Activated CD8-positive, alpha-beta T cell treated with anti-CD3 and anti-CD28 coated beads for 36 hours (primary cell): Measurements from ENCODE around the gene PARS2. TPM values are rescaled to one million over a fixed set of nuclear protein-coding genes. Genes with fewer than 3 reads are reported as not detected.

Experiments used
- ATAC-seq: fragments of 200-7000 bp; cut with Tn5 transposase; one replicate; pipeline ENCODE4 v1.10.0; 2021; ENCODE audit warnings: mild to moderate bottlenecking, moderate library complexity
- CTCF ChIA-PET: fragments of 350-600 bp; sonication (Branson Sonifier 250); formaldehyde crosslinking; loops from one replicate; lab custom pipeline; 2021; ENCODE audit warnings: antibody characterized with exemption; lab: Charles Lee
- POLR2A ChIA-PET: fragments of 350-600 bp; sonication (Branson Sonifier 250); formaldehyde crosslinking; loops from one replicate; lab custom pipeline; 2021; ENCODE audit warnings: antibody characterized with exemption; lab: Charles Lee
- DNase-seq: peaks from one replicate; pipeline ENCODE4 v3.0.0-alpha.2; 2020
- H3K27ac Mint-ChIP-seq: one replicate; pipeline ENCODE4 v1.8.0; 2021; ENCODE audit warnings: mild to moderate bottlenecking, mixed read lengths
- H3K27me3 Mint-ChIP-seq: one replicate; pipeline ENCODE4 v1.8.0; 2021; ENCODE audit warnings: mixed read lengths
- H3K36me3 Mint-ChIP-seq: one replicate; pipeline ENCODE4 v1.8.0; 2021; ENCODE audit warnings: low read depth, mixed read lengths
- H3K4me1 Mint-ChIP-seq: one replicate; pipeline ENCODE4 v1.8.0; 2021; ENCODE audit warnings: low read depth, mixed read lengths
- H3K4me3 Mint-ChIP-seq: one replicate; pipeline ENCODE4 v1.8.0; 2021; ENCODE audit warnings: mild to moderate bottlenecking, moderate library complexity, mixed read lengths
- H3K9me3 Mint-ChIP-seq: one replicate; pipeline ENCODE4 v1.8.0; 2021; ENCODE audit warnings: mixed read lengths
- CTCF ChIP-seq: fragments of 200-600 bp; IDR thresholded peaks from one replicate; pipeline ENCODE4 v1.8.0; 2022; ENCODE audit warnings: antibody characterized with exemption, mild to moderate bottlenecking
- intact Hi-C: fragments of 100-400 bp; cut with micrococcal nuclease; formaldehyde crosslinking; loops from one replicate; pipeline ENCODE4 v1.10.0; 2022
- total RNA-seq, 2 experiments: library from RNA; stranded (reverse); gene quantifications; one replicate each; pipeline ENCODE4 v1.2.3, GENCODE V29; 2021

The PARS2 gene
- total RNA-seq, 2 experiments from 2014 or later = 6.0 to 6.7 TPM

- no peak for ATAC-seq
- no peak overlapping the region for H3K4me3 Mint-ChIP-seq
- no peak for DNase-seq
- H3K4me1 Mint-ChIP-seq = peaks cover 14% of the 10 kb centered on the region
- intact Hi-C loops = no loop called here
- H3K36me3 Mint-ChIP-seq = peaks cover 19% of the 10 kb centered on the region
- no peak for TF ChIP-seq CTCF
- no peaks in the 10 kb centered on the region for H3K27me3 Mint-ChIP-seq
- H3K9me3 Mint-ChIP-seq = no peaks in the 10 kb centered on the region
- POLR2A ChIA-PET = no interaction called here
- no peak overlapping the region for H3K27ac Mint-ChIP-seq
- CTCF ChIA-PET = no interaction called here
These were observed 5.5 kb downstream of the PARS2 start for GRCh38 chr1:54758678-54759348.

- no peaks in the 10 kb centered on the region for H3K9me3 Mint-ChIP-seq
- peaks cover 17% of the 10 kb centered on the region for H3K36me3 Mint-ChIP-seq
- ChIA-PET POLR2A (no interaction called here), CTCF (no interaction called here)
- H3K27me3 Mint-ChIP-seq = no peaks in the 10 kb centered on the region
- peaks cover 9% of the 10 kb centered on the region for H3K4me1 Mint-ChIP-seq
- H3K27ac Mint-ChIP-seq = no peak overlapping the region
- no peak for TF ChIP-seq CTCF
- DNase-seq = no peak
- ATAC-seq = no peak
- H3K4me3 Mint-ChIP-seq = no peak overlapping the region
- intact Hi-C loops = no loop called here
These were observed 6.5 kb downstream of the PARS2 start for GRCh38 chr1:54757833-54758232.

GRCh38 chr1:54754486-54755285, 9.6 kb downstream of the PARS2 start:
- no peaks in the 10 kb centered on the region for H3K4me1 Mint-ChIP-seq
- CTCF ChIA-PET = no interaction called here

GRCh38 chr1:54754045-54754444, 10.3 kb downstream of the PARS2 start:
- ChIA-PET POLR2A (no interaction called here), CTCF (no interaction called here)
- H3K27me3 Mint-ChIP-seq = no peaks in the 10 kb centered on the region
- no peak for TF ChIP-seq CTCF
- no peak overlapping the region for H3K27ac Mint-ChIP-seq
- H3K4me1 Mint-ChIP-seq = no peaks in the 10 kb centered on the region
- H3K9me3 Mint-ChIP-seq = no peaks in the 10 kb centered on the region
- intact Hi-C loops = no loop called here
- no peak overlapping the region for H3K4me3 Mint-ChIP-seq
- ATAC-seq (no peak), DNase-seq (no peak)
- H3K36me3 Mint-ChIP-seq = peaks cover 14% of the 10 kb centered on the region

More at GRCh38 chr1:54754486-54755285, 9.6 kb downstream of the PARS2 start:
- Mint-ChIP-seq H3K36me3 (peaks cover 16% of the 10 kb centered on the region), H3K27me3 (no peaks in the 10 kb centered on the region), H3K9me3 (no peaks in the 10 kb centered on the region), H3K4me3 (no peak overlapping the region), H3K27ac (no peak overlapping the region)
- DNase-seq (no peak), ATAC-seq (no peak)
- POLR2A ChIA-PET = no interaction called here
- intact Hi-C loops = no loop called here
- TF ChIP-seq CTCF = no peak

- Mint-ChIP-seq H3K36me3 (peaks cover 2% of the 10 kb centered on the region), H3K27me3 (no peaks in the 10 kb centered on the region), H3K4me3 (no peak overlapping the region), H3K9me3 (no peaks in the 10 kb centered on the region), H3K4me1 (no peaks in the 10 kb centered on the region), H3K27ac (no peak overlapping the region)
- TF ChIP-seq CTCF = no peak
- POLR2A ChIA-PET = interaction anchor here (2.2 kb wide), 1 partner anchor 15 kb away, joined by 5 read pairs; no protein-coding TSS in a partner anchor
- DNase-seq = no peak
- ATAC-seq = no peak
- CTCF ChIA-PET = no interaction called here
- intact Hi-C loops = no loop called here
These were observed 12.9 kb downstream of the PARS2 start for GRCh38 chr1:54751426-54751825.
